Measurements from ENCODE around the gene NELFA. TPM values are rescaled to one million over a fixed set of nuclear protein-coding genes. Genes with fewer than 3 reads are reported as not detected.

The NELFA gene
- total and polyA plus RNA-seq, 2 of the 13 experiments (the other 11 are each of a cell fraction or from before 2014, with no cell fraction given), result 13.3 to 18.5 TPM

DNA sequence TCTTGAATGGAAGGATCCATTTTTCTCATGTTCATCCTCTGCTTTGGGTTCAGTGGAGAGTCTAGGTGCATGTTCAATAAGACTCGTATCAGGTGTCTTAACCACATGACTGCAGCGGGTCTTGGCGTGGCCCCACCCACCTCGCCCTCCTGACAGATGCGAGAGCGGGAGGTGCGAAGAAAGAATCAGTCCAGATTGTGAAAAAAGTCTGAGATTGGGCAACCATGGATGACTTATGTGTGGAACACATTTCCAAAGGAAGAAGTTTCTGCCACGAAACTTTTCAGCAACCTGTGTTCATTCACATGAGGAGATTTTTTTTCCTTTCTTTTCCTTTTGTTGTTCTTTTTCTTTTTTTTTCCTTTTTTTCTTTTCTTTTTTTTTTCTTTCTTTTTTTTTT is 70.7 kb downstream of the NELFA start:
- Histone ChIP-seq H3K27ac (ENCODE audit: extremely low read length, insufficient read depth, low read length) (no peak overlapping the region), H3K4me1 (ENCODE audit: insufficient read depth, low read length) (no peaks in the 10 kb centered on the region), H3K79me2 (ENCODE audit: insufficient read depth, low read length) (no peaks in the 10 kb centered on the region), H3K27me3 (ENCODE audit: control insufficient read depth in 1 of 2, insufficient read depth in 2 of 2, low read length in 2 of 2) (no peaks in the 10 kb centered on the region), H3K36me3 (replicated peaks in 1 of 2; ENCODE audit: control insufficient read depth in 1 of 2, insufficient read depth in 2 of 2, low read length in 2 of 2) (peaks cover 23 to 68% of the 10 kb centered on the region in 2 experiments), H4K20me1 (ENCODE audit: insufficient read depth, low read length) (no peaks in the 10 kb centered on the region), H2AFZ (ENCODE audit: low read length) (no peak overlapping the region), H3K4me2 (ENCODE audit: low read depth, low read length) (no peak overlapping the region), H3K4me3 (replicated peaks in 1 of 3; ENCODE audit: insufficient read depth in 1 of 3, low read depth in 2 of 3, low read length in 3 of 3) (no peak overlapping the region), H3K9ac (ENCODE audit: insufficient read depth, low read depth, low read length) (no peak overlapping the region), H3K9me3 (ENCODE audit: low read length) (no peaks in the 10 kb centered on the region)
- 98% methylated on average over 8 of the region's 8 CpGs for WGBS (ENCODE audit: low lambda C conversion rate)
- TF ChIP-seq ZNF709 (CRISPR knock-in tag; IDR thresholded peaks at IDR 0.05), result no peak
- no peak for TF ChIP-seq ZNF619 (CRISPR knock-in tag; IDR thresholded peaks at IDR 0.05)
- TF ChIP-seq, protein P1, sequence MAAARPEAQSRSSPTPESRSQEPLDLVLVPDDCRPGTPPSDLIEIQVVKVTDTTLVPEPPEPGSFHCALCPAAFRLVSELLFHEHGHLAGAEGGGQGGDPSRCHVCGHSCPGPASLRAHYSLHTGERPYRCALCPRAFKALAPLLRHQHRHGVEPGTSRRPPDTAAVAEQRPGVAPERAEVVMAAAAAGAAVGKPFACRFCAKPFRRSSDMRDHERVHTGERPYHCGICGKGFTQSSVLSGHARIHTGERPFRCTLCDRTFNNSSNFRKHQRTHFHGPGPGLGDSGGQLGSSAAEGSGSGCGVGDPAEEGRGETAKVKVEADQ (CRISPR knock-in tag; IDR thresholded peaks at IDR 0.05; ENCODE audit: borderline replicate concordance), result no peak
- TF ChIP-seq RXRA (CRISPR knock-in tag; IDR thresholded peaks at IDR 0.05), result no peak
- TF ChIP-seq ZNF333 (CRISPR knock-in tag; IDR thresholded peaks at IDR 0.05; ENCODE audit: borderline replicate concordance), result no peak
- no peak for TF ChIP-seq STAG1 (CRISPR knock-in tag; IDR thresholded peaks at IDR 0.05)
- no peak for TF ChIP-seq KDM4B (CRISPR knock-in tag; IDR thresholded peaks at IDR 0.05)
- no peak for TF ChIP-seq SP5 (CRISPR knock-in tag; IDR thresholded peaks at IDR 0.05; ENCODE audit: borderline replicate concordance, low read depth)
- TF ChIP-seq, protein P2, sequence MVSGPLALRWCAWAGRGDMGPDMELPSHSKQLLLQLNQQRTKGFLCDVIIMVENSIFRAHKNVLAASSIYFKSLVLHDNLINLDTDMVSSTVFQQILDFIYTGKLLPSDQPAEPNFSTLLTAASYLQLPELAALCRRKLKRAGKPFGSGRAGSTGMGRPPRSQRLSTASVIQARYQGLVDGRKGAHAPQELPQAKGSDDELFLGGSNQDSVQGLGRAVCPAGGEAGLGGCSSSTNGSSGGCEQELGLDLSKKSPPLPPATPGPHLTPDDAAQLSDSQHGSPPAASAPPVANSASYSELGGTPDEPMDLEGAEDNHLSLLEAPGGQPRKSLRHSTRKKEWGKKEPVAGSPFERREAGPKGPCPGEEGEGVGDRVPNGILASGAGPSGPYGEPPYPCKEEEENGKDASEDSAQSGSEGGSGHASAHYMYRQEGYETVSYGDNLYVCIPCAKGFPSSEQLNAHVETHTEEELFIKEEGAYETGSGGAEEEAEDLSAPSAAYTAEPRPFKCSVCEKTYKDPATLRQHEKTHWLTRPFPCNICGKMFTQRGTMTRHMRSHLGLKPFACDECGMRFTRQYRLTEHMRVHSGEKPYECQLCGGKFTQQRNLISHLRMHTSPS (CRISPR knock-in tag; IDR thresholded peaks at IDR 0.05; ENCODE audit: low read depth), result no peak
- TF ChIP-seq GLI4 (CRISPR knock-in tag; IDR thresholded peaks at IDR 0.05; ENCODE audit: borderline replicate concordance), result no peak
- no peak for TF ChIP-seq ZNF3 (CRISPR knock-in tag; IDR thresholded peaks at IDR 0.05)
- TF ChIP-seq FOXP1 (IDR thresholded peaks at IDR 0.05), result no peak
- no peak for TF ChIP-seq FOXP1 (CRISPR knock-in tag; IDR thresholded peaks at IDR 0.05)
- no peak for TF ChIP-seq XBP1 (CRISPR knock-in tag; IDR thresholded peaks at IDR 0.05)
- TF ChIP-seq FOXA3 (CRISPR knock-in tag; IDR thresholded peaks at IDR 0.05), result no peak
- TF ChIP-seq, protein P3, sequence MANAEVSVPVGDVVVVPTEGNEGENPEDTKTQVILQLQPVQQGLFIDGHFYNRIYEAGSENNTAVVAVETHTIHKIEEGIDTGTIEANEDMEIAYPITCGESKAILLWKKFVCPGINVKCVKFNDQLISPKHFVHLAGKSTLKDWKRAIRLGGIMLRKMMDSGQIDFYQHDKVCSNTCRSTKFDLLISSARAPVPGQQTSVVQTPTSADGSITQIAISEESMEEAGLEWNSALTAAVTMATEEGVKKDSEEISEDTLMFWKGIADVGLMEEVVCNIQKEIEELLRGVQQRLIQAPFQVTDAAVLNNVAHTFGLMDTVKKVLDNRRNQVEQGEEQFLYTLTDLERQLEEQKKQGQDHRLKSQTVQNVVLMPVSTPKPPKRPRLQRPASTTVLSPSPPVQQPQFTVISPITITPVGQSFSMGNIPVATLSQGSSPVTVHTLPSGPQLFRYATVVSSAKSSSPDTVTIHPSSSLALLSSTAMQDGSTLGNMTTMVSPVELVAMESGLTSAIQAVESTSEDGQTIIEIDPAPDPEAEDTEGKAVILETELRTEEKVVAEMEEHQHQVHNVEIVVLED (CRISPR knock-in tag; IDR thresholded peaks at IDR 0.05; ENCODE audit: borderline replicate concordance), result no peak
- TF ChIP-seq KMT2B (CRISPR knock-in tag; IDR thresholded peaks at IDR 0.05), result no peak
- no peak for TF ChIP-seq POLR2A (IDR thresholded peaks at IDR 0.05; ENCODE audit: insufficient read depth in 1 of 2, low read depth in 2 of 2, low read length in 2 of 2)
- TF ChIP-seq, protein P4, sequence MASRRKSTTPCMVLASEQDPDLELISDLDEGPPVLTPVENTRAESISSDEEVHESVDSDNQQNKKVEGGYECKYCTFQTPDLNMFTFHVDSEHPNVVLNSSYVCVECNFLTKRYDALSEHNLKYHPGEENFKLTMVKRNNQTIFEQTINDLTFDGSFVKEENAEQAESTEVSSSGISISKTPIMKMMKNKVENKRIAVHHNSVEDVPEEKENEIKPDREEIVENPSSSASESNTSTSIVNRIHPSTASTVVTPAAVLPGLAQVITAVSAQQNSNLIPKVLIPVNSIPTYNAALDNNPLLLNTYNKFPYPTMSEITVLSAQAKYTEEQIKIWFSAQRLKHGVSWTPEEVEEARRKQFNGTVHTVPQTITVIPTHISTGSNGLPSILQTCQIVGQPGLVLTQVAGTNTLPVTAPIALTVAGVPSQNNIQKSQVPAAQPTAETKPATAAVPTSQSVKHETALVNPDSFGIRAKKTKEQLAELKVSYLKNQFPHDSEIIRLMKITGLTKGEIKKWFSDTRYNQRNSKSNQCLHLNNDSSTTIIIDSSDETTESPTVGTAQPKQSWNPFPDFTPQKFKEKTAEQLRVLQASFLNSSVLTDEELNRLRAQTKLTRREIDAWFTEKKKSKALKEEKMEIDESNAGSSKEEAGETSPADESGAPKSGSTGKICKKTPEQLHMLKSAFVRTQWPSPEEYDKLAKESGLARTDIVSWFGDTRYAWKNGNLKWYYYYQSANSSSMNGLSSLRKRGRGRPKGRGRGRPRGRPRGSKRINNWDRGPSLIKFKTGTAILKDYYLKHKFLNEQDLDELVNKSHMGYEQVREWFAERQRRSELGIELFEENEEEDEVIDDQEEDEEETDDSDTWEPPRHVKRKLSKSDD (CRISPR knock-in tag; IDR thresholded peaks at IDR 0.05; ENCODE audit: low read depth), result no peak
- no peak for TF ChIP-seq ZBTB20 (CRISPR knock-in tag; IDR thresholded peaks at IDR 0.05; ENCODE audit: borderline replicate concordance, low read depth)
- DNase-seq (ENCODE audit: low spot score) (no peak), ATAC-seq (no peak), FAIRE-seq (no peak)
- in situ Hi-C loops (cut with HindIII; ENCODE audit: extremely low pct_ligation_motif_present, low pct_unique_long_range_greater_than_20kb) (no loop called here), intact Hi-C loops (cut with micrococcal nuclease; ENCODE audit: unreplicated experiment) (no loop called here)
- CTCF ChIA-PET (ENCODE audit: low intra/inter-chr PET ratio, low total read pairs), result no interaction called here
- no TSS peak for BruUV-seq (replicated peaks)
- POLR2A ChIA-PET, result no interaction called here
